Stimulated activated CD4-positive, alpha-beta T cell treated with anti-CD3 and anti-CD28 coated beads, Interleukin-4, amount 100 ng/mL, for 24 hours (primary cell): ENCODE measurements around the gene RNF187.
"Not testable (repeated sequence)": the region's sequence is repeated elsewhere in the genome, so short reads cannot be mapped to it uniquely, and the experiment has no call there.

Experiments used
- DNase-seq: peaks from one replicate; pipeline ENCODE4 v3.0.0-alpha.2; 2020

Gene RNF187

DNA sequence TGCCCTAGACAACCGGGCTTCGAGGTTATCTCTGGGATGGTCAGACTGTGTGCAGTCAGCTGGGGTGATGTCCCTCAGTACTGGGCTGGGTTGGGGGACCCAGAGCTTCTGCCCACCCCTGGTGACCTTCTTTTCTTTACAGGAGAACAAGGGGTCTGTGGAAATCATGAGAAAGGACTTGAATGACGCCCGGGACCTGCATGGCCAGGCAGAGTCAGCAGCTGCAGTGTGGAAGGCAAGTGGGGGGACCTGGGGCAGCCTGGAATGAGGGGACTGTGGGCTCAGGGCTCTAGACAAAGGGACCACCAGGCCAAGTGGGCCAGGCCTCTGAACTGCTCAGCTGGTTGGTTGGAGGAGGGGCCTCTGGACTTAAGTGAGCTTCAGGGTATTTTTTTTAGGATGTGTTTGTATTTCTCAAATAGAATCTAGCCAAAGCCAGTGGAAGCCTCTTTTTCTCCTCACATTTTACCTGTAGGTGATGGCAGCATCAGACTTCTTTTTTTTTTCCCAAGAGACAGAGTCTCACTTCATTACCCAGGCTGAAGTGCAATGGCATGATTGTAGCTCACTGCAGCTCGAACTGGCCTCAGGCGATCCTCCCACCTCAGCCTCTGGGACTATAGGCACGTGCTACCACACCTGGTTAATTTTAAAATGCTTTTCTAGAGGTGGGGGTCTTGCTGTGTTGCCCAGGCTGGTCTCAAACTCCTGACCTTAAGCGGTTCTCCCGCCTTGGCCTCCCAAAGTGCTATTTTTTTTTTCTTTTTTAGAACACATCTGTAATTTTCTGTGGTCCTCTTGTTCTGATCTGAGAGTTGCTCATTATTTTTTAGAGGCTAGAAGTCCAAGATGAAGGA lies 1.9 kb downstream of the RNF187 start:
- DNase-seq: no peak

GRCh38 chr1:228490120-228491078 lies 3.2 kb downstream of the RNF187 start:
- DNase-seq: no peak

DNA sequence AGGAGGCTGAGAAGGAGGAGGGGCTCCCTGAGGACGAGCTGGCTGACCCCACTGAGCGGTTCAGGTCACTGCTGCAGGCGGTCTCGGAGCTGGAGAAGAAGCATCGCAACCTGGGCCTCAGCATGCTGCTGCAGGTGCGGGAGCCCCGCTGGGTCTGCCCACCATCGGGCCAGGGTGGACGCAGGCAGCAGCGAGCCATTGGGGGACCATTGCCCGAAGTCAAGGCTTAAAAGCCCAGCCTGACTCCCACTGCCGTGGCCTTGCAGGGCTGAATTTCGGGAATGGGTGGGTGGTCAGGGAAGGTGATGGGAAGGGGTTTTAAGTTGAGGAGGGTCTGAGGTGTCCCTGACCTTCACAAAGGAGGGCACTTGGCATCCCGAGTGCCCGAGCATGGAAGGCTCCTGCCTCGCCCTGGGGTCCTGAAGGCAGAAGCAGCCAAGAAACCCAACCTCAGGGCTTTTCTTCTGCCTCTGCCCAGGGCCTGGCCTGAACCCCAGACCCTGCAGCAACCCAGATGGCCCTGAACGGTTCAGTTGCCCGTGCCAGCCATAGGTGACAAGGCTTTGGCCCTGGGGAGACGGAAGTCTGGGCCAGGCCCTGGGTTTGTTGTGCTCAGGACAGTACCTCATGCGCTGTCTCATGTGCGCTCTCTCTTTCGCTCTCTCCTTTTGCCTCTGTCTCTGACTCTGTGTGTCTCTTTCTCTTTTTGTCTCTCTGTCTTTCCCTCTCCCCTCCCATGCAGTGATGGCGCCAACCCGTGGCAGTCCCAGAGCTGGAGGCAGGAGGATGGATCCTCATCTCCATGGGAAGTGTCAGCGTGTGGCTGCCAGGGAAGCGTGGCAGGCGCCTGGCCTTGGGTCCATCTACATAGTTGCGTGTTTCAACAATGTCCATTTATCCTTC lies 6.2 kb downstream of the RNF187 start:
- no peak for DNase-seq

DNA sequence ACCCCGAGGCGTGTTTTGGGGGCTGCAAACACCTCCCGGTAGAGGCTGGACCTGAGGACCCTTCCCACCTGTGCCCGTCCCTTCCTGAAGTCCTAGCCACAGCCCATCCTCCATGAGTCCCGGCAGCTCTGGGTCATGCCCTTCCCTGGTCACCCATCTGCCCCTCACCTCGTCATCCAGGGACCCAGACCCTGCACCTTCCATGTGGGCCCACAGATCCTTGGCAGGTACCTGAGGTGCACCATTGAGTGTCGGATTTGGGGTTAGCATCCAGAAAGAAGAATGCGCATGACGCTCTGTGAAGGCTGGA lies 6.8 kb downstream of the RNF187 start:
- no peak for DNase-seq

GRCh38 chr1:228494391-228494790 lies 7.2 kb downstream of the RNF187 start:
- DNase-seq: no peak

GRCh38 chr1:228494970-228495853 lies 8.0 kb downstream of the RNF187 start:
- DNase-seq: no peak

DNA sequence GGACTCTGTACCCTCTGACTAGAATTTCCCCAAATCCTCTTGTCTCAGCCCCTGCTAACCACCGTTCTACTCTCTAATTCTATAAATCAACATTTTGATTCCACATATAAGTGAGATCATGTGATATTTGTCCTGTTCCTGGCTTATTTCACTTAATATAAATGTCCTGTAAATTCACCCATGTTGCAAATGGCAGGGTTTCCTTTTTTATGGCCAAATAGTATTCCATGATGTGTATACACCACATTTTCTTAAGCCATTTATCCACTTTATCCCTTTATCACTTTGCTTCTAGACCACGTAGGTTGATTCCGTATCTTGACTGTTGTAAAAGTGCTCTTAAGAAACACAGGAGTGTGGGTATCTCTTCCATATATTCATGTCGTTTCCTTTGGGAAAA lies 8.9 kb downstream of the RNF187 start:
- DNase-seq: no peak

- no peak for DNase-seq
Measured at GRCh38 chr1:228496494-228496893, 9.3 kb downstream of the RNF187 start.

DNA sequence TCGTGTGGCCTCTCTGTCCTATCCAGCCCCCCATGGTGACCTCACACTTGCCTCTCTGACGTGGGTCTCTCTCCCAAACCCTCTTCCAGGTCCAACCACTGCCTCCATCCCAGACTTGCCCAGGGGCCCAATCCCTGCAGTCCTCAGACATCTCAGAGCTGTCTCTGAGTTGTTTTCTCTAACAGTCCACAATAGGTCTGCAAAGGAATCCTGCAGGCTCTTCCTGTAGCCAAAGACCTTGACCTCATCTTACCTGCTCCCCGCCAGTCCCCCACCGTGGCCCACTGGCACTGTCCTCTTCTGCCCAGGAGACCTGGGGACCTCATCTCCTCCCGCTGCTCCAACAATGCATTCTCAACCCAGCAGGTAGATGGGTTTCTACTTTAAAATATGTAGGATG lies 10.0 kb downstream of the RNF187 start:
- no peak for DNase-seq

DNA sequence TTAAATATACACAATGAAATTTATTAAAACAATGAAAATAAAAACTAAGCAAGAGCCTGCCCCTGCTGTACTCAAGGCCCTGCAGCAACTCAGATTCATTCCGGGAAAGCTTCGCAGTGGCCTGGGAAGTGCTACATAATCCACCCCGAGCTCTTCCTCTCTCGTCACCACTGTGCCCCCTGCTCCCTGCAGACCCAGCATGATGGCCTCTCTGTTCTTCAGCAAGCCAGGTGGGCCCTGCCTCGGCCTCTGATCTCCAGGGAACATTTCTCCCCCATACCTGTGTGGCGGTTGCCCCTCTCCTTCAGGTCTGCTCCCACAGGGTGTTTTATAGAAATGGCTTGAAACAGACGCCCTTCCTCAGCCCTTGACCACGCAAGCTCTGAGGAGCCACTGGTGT lies 10.6 kb downstream of the RNF187 start:
- no peak for DNase-seq

GRCh38 chr1:228500143-228500734 lies 13.1 kb downstream of the RNF187 start:
- DNase-seq: no peak

DNA sequence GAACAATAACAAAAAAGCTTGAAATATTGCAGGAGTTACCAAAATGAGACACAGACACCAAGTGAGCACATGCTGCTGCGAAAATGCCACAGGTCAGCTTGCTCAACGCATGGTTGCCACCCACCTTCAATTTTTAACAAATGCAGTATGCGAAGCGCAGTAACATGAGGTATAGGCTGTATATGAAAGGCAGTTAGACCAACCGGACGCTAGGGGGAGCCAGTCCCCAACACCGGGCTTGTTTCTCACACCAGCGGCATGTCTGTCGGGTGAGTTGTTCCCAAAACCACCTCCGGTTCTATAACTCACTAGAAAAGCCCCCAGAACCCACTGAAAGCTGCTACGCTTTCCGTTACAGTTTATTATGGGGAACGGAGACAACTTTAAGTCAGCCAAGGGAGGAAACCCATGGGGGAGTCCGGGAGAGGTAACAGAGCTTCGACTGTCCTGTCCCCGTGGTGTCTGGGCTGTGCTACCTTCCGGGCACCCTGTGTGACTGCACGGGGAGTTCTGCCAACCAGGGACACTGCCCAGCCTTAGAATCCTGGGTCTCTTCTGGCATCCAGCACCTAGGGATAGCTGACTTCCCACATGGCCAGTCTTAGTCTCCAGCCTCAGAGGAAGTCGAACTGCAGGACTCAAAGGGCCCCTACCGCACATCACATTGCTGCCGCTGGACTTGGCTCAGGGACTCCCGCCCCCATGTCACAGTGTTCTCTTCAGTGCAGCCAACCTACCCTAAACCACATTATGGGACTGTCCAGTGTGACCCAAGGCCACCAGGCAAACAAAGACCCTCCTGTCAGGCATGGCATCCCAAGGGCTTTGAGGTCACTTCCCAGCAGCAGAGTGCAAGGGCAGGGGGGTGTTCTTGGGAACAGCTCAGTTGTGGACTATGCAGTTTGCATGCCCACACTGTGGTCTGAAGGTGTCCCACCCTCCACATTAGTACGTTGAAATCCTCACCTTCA lies 14.0 kb downstream of the RNF187 start:
- peak; percentile 93 for DNase-seq

DNA sequence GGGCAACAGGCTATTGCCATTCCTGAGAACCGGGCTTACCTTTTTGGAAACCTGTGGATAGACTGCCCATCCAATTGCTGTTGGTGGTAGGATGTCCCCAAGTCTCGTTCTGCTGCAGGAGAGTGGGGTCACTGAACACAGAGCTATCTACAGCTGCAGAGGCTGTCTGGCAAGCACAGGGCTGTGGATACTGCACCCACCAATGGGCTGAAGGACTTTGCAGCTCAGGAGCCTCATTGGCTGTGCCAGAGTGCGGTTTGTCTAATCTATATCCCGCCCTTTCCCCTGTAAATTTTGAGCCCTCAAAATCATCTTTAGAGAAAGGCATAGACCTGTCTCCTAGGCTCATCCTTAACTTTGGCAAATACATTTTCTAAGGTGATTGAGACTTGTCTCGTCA lies 15.3 kb downstream of the RNF187 start:
- no peak for DNase-seq

DNA sequence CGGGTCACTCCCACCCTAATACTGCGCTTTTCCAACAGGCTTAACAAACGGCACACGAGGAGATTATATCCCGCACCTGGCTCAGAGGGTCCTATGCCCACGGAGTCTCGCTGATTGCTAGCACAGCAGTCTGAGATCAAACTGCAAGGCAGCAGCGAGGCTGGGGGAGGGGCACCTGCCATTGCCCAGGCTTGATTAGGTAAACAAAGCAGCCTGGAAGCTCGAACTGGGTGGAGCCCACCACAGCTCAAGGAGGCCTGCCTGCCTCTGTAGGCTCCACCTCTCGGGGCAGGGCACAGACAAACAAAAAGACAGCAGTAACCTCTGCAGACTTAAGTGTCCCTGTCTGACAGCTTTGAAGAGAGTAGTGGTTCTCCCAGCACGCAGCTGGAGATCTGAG lies 18.8 kb downstream of the RNF187 start:
- not testable (repeated sequence) for DNase-seq

GRCh38 chr1:228507961-228508652 lies 20.9 kb downstream of the RNF187 start:
- no peak for DNase-seq

GRCh38 chr1:228508840-228509415 lies 21.7 kb downstream of the RNF187 start:
- no peak for DNase-seq

DNA sequence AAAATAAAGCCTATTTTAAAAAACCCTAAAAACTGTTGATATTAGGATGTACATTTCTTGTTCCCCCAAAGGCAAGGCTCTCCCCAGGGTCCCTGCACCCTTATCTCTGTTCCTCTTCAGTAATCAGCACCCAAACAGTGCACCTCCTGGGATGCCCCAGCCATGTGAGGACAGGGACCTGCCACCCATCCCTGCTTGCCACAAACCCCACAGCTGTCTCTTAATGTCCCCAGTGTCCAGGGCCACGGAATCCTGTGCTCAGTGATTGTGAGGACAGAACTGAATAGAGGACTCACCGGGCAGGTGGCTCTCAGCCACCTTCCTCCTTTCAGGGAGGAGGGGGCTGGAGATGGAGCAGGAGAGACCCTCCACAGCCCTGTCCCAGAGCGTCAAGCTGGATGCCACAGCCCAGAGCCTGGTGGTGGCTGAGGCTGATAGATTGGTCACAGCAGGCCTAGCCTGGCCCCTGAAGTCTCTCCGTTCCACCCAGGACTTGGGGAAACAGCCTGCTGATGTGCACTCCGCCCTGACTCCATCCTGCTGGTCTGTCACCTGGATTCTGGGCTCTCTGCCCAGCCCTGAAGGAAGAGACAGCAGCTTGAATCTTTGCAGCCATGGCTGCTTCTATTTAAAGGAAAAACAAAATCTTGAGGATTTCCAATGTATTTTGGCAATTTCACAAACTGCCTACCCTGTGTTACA lies 23.1 kb downstream of the RNF187 start:
- no peak for DNase-seq

DNA sequence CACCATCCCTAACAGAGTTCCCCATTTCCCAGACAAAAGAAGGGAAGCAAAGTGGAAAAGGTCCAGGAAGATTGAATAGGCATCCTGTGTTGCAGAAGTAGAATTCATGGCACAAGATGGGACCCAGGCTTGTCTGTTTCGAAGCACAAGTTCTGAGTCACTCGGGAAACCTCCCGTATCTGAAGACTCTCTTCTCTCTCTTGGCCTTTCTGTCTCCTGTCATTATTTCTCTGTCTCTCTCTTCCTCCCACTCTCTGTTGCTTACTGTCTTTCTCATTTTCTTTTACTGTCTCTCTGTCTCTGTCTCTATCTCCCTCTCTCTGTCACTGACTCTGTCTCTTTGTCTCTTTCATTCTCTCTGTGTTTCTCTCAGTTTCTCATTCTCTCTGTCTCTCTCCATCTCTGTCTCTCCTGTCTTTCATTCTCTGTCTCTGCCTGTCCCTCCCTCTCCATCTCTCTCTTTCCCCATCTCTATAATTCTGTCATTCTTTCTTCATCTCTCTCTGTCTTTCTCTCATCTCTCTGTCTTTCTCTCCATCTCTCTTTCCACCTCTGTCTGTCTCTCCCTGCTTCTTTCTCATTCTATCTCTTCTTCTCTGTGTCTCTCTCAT lies 23.7 kb downstream of the RNF187 start:
- DNase-seq: no peak
